Measurements from ENCODE around the gene LHX4.
A peak's percentile ranks its signal among the peaks of the same experiment; 100 is the strongest.

The LHX4 gene

DNA sequence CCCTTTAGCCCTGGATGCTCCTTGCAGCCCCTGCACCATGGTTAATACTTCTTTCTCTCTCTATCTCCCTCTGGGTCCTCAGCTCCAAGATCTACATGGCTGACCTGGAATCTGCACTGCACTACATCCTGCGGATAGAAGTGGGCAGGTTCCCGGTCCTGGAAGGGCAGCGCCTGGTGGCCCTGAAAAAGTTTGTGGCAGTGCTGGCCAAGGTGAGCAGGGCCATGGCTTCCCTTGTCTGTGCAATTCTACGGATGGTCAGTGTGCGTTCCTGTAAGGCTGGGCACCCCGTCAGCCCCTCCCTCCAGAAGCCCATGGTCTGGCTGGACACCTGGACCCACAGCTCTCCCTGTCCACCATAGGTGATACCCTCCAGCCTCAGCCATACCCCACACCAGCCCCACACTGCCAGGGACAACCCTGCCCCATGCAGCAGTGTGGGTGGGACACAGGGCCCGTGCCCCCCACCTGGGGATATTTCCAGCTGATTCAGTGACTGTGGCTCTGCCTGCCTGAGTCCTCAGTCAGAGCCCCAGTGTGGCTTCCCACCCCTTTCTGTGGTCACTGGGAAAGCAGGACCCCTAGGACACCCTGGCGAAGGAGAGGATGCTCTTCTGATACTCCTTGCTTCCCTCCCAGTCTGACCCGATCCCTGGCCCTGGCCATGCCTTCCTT, 44.0 kb upstream of the LHX4 start:
- TF ChIP-seq, protein P1, sequence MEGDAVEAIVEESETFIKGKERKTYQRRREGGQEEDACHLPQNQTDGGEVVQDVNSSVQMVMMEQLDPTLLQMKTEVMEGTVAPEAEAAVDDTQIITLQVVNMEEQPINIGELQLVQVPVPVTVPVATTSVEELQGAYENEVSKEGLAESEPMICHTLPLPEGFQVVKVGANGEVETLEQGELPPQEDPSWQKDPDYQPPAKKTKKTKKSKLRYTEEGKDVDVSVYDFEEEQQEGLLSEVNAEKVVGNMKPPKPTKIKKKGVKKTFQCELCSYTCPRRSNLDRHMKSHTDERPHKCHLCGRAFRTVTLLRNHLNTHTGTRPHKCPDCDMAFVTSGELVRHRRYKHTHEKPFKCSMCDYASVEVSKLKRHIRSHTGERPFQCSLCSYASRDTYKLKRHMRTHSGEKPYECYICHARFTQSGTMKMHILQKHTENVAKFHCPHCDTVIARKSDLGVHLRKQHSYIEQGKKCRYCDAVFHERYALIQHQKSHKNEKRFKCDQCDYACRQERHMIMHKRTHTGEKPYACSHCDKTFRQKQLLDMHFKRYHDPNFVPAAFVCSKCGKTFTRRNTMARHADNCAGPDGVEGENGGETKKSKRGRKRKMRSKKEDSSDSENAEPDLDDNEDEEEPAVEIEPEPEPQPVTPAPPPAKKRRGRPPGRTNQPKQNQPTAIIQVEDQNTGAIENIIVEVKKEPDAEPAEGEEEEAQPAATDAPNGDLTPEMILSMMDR (conservative IDR thresholded peaks at IDR 0.05): no peak
- no peak overlapping the region for H3K27ac ChIP-seq

DNA sequence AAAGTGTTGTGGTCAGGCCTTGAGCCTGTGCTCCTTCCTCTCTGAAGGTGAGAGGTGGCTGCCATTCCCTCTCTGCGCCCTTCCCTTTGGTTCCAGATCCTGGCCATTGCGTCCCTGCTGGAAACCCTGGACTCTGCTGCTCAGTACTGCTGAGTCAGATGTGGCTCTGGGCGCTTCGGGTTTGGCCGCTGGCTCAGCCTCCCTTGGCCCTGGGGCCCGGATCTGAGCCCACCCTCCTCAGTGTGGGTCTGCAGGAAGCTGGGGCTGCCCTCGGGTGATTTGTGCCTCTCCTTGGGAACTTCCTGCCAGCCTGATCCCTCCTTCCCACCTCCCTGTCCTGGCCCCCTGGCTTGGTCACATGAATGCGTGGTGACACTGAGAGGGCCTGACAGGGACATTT, 43.2 kb upstream of the LHX4 start:
- TF ChIP-seq, protein P1 (conservative IDR thresholded peaks at IDR 0.05): no peak
- H3K27ac ChIP-seq: no peak overlapping the region

DNA sequence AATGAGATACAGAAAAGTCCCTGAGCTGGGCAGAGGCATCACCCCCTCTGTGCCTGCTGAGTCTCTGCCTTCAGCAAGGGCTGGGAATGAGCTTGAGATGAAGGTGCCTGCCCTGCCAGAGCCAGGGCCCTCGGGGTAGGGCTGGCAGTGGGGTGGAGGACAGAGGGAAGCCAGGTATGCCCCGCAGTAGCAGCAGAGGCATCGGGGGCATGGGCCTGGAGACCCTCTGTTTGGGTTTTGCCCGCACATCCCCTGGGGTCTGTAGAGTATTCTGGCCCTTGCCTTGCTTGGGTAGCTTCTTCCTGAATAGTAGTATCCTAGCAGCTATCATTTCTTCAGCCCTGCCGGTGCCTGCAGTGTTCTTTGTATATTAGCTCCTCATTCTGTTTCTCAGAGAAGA, 42.4 kb upstream of the LHX4 start:
- H3K27ac ChIP-seq: no peak overlapping the region

DNA sequence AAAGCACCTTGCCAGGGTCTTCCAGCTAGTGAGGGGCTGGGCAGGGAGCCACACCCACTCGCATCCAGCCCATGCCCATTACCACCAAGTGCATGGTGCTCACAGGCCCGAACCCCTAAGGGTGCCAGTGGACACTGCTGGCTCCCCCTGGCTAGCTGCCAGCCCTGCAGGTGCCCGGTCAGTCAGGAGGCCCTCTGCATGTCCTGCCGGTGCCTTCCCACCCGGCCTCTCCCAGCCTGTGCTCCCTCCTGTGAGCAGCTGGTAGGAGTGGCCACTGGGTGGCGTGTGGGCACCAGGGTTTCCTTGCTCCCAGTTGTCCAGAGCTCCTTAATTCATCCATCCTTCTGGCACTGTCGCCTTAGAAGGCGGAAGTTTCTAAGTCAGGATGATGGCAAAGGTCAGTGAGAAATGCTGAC, 42.0 kb upstream of the LHX4 start:
- no peak overlapping the region for H3K27ac ChIP-seq
- TF ChIP-seq, protein P1 (conservative IDR thresholded peaks at IDR 0.05): peak; percentile 94

More for the DNA sequence above, 42.4 kb upstream of the LHX4 start:
- TF ChIP-seq, protein P1 (conservative IDR thresholded peaks at IDR 0.05): no peak

DNA sequence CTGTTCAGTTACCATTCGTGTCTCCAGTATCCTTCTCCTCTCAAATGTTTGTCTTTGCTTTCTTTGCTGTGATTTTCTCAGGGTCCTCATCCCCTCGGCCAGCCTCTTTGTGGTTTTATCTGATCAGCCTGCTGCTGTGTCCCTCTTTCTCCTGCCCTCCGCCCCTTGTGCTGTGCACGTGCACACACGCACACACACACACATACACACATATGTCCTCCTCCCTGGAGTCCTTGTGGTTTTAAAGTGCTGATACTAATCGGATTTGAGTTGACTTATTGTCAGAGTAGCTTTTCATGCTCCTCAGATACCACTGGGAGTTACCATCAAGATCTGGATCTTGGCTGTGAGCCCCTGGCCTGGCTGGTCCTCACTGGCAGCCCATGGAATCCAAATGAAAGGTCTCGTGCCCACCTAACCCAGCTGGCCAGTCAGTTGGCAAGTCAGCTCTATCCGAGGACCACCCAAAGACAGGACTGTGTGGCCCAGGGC, 41.3 kb upstream of the LHX4 start:
- TF ChIP-seq, protein P1 (conservative IDR thresholded peaks at IDR 0.05): no peak
- H3K27ac ChIP-seq: no peak overlapping the region

DNA sequence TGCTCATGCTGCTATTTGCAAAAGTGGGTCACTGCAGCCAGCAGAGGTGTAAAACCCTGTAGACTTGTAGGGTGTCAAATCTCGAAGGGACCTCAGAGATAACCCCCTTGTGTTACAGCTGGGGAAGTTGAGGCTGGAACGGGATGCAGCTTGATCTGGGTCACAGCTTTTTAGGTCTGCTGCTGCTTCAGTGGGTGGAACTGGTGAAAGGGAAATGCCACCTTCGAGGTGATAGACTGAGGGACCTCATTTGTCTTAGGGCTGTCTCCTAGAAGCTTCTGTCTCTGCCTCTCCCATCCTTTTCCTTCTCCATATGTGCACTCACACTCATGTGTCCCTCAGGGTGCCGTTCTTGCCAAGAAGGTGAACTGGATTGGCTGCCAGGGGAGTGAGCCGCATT, 40.0 kb upstream of the LHX4 start:
- TF ChIP-seq, protein P1 (conservative IDR thresholded peaks at IDR 0.05): no peak
- no peak overlapping the region for H3K27ac ChIP-seq

DNA sequence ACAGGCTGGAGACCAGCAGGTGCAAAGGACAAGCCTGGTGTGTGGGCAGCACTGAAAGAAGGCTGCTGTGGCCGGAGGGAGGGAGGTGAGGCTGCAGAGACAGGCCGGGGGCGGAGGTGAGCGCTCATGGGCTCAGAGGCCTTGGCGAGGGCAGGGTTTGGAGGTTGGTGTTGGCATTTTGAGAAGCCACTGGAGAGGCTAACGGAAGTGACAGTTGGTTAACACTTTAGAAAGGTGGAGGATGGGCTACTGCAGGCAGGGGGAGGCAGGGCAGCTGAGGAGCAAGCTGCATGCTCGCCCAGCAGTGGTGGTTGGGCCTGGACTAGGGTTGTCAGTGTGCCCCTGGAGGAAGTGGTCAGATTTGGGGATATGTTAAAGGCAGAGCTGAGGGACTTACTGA, 37.9 kb upstream of the LHX4 start:
- no peak overlapping the region for H3K27ac ChIP-seq
- TF ChIP-seq, protein P1 (conservative IDR thresholded peaks at IDR 0.05): no peak
